GM11168 (cell line): ENCODE data around the gene PRELID3B.

Source experiments
- in situ Hi-C: fragments of 300-500 bp; cut with MboI; formaldehyde crosslinking; loops from one replicate; pipeline ENCODE4 v1.12.0; 2022; ENCODE audit warnings: low sequenced_read_pairs; ENCODE audit not compliant: unreplicated experiment

The PRELID3B gene

GRCh38 chr20:59051666-59052185 is 9.1 kb upstream of the PRELID3B start:
- in situ Hi-C loops, result no loop called here

GRCh38 chr20:59050437-59050836 is 7.9 kb upstream of the PRELID3B start:
- in situ Hi-C loops, result no loop called here

- in situ Hi-C loops, result no loop called here
Measured at GRCh38 chr20:59048681-59049030, 6.1 kb upstream of the PRELID3B start.

- in situ Hi-C loops, result no loop called here
Measured at GRCh38 chr20:59047938-59048680, 5.5 kb upstream of the PRELID3B start.

- in situ Hi-C loops, result no loop called here
Measured at GRCh38 chr20:59046862-59047261, 4.3 kb upstream of the PRELID3B start.

GRCh38 chr20:59044796-59045195 is 2.2 kb upstream of the PRELID3B start:
- in situ Hi-C loops, result loop anchor here (5.0 kb wide), 1 partner anchor 37 kb away; the partner anchor contains the start of gene CTSZ

- in situ Hi-C loops, result loop anchor here (5.0 kb wide), 1 partner anchor 37 kb away; the partner anchor contains the start of gene CTSZ
Measured at GRCh38 chr20:59044295-59044694, 1.7 kb upstream of the PRELID3B start.

- in situ Hi-C loops, result loop anchor here (5.0 kb wide), 1 partner anchor 36 kb away; the partner anchor contains the start of gene CTSZ
Measured at GRCh38 chr20:59043698-59044097, 1.1 kb upstream of the PRELID3B start.

- in situ Hi-C loops, result loop anchor here (5.0 kb wide), 1 partner anchor 36 kb away; the partner anchor contains the start of gene CTSZ
Measured at GRCh38 chr20:59042796-59043631, 428 bp upstream of the PRELID3B start.

GRCh38 chr20:59041487-59041886 is 1.1 kb downstream of the PRELID3B start:
- in situ Hi-C loops, result loop anchor here (5.0 kb wide), 1 partner anchor 34 kb away; the partner anchor contains the start of gene CTSZ

- in situ Hi-C loops, result loop anchor here (5.0 kb wide), 1 partner anchor 33 kb away; the partner anchor contains the start of gene CTSZ
Measured at GRCh38 chr20:59040667-59041066, 1.9 kb downstream of the PRELID3B start.

GRCh38 chr20:59039233-59039632 is 3.4 kb downstream of the PRELID3B start:
- in situ Hi-C loops, result no loop called here

- in situ Hi-C loops, result no loop called here
Measured at GRCh38 chr20:59037386-59037785, 5.2 kb downstream of the PRELID3B start.

GRCh38 chr20:59035381-59035780 is 7.2 kb downstream of the PRELID3B start:
- in situ Hi-C loops, result no loop called here

- in situ Hi-C loops, result no loop called here
Measured at GRCh38 chr20:59033616-59034165, 8.9 kb downstream of the PRELID3B start.

- in situ Hi-C loops, result no loop called here
Measured at GRCh38 chr20:59033093-59033492, 9.5 kb downstream of the PRELID3B start.

- in situ Hi-C loops, result no loop called here
Measured at GRCh38 chr20:59032713-59033059, 9.9 kb downstream of the PRELID3B start.

- in situ Hi-C loops, result no loop called here
Measured at GRCh38 chr20:59032023-59032712, 10.4 kb downstream of the PRELID3B start, which contains the start of gene ATP5F1E. Gene ATP5F1E, minus strand, starts transcription at chr20:59032335. Its CDS starts 84 bp downstream, at chr20:59032251.

- in situ Hi-C loops, result no loop called here
Measured at GRCh38 chr20:59031564-59032022, 11.0 kb downstream of the PRELID3B start.
